SJCRH30 (cell line): ENCODE data around the gene ZGPAT. TPM values are rescaled to one million over a fixed set of nuclear protein-coding genes. Genes with fewer than 3 reads are reported as not detected.
"Not testable (repeated sequence)": the region's sequence is repeated elsewhere in the genome, so short reads cannot be mapped to it uniquely, and the experiment has no call there.

Experiments used
- DNase-seq, 2 experiments: peaks; one replicate each; pipeline ENCODE4 v3.0.0-alpha.2; 2015 to 2020
- H3K27ac ChIP-seq: fragments of 250-450 bp; sonication (Bioruptor Pico); 2 replicates; pipeline ENCODE4 v1.5.1; 2020; ENCODE audit warnings: mild to moderate bottlenecking, moderate library complexity
- H3K27me3 ChIP-seq: fragments of 250-450 bp; sonication (Bioruptor Pico); 2 replicates; pipeline ENCODE4 v1.5.1; 2020; ENCODE audit warnings: mild to moderate bottlenecking, moderate library complexity
- H3K36me3 ChIP-seq: fragments of 250-450 bp; sonication (Bioruptor Pico); 2 replicates; pipeline ENCODE4 v1.5.1; 2020; ENCODE audit warnings: mild to moderate bottlenecking, moderate library complexity
- H3K4me1 ChIP-seq: fragments of 250-450 bp; sonication (Bioruptor Pico); 2 replicates; pipeline ENCODE4 v1.5.1; 2020; ENCODE audit warnings: mild to moderate bottlenecking, moderate library complexity
- H3K4me3 ChIP-seq: fragments of 250-450 bp; sonication (Bioruptor Pico); 2 replicates; pipeline ENCODE4 v1.5.1; 2020; ENCODE audit warnings: mild to moderate bottlenecking, moderate library complexity
- H3K9me3 ChIP-seq: fragments of 250-450 bp; sonication (Bioruptor Pico); replicated peaks from 2 replicates; pipeline ENCODE4 v1.5.1; 2020; ENCODE audit warnings: mild to moderate bottlenecking, moderate library complexity
- total RNA-seq: library from RNA; depleted of rRNA; stranded (reverse); fragments of >200 nt; shearing (Covaris generic); gene quantifications from 2 replicates; pipeline ENCODE4 v1.2.3, GENCODE V29; 2014

Gene ZGPAT
- total RNA-seq, 1 experiment from 2014 or later: 26.2 TPM

- H3K4me1 ChIP-seq: no peaks in the 10 kb centered on the region; the same call in 1 of the 2 replicates
- no peaks in the 10 kb centered on the region for H3K27me3 ChIP-seq
- H3K27ac ChIP-seq: no peak overlapping the region
- peaks cover 57% of the 10 kb centered on the region for H3K36me3 ChIP-seq
- no peak for DNase-seq
- peaks cover 13% of the 10 kb centered on the region for H3K9me3 ChIP-seq
- H3K4me3 ChIP-seq: no peak overlapping the region
Measured at GRCh38 chr20:63711085-63711645, 3.3 kb downstream of the ZGPAT start.

GRCh38 chr20:63712191-63712590 lies 4.4 kb downstream of the ZGPAT start:
- H3K27me3 ChIP-seq: no peaks in the 10 kb centered on the region
- peaks cover 13% of the 10 kb centered on the region for H3K9me3 ChIP-seq
- H3K27ac ChIP-seq: no peak overlapping the region
- H3K4me3 ChIP-seq: no peak overlapping the region
- H3K36me3 ChIP-seq: peaks cover 64% of the 10 kb centered on the region
- DNase-seq: no peak
- H3K4me1 ChIP-seq: no peaks in the 10 kb centered on the region; the same call in 1 of the 2 replicates

- no peak for DNase-seq
- Histone ChIP-seq H3K4me3 (no peak overlapping the region), H3K36me3 (peaks cover 85% of the 10 kb centered on the region), H3K9me3 (peaks cover 25% of the 10 kb centered on the region), H3K4me1 (no peaks in the 10 kb centered on the region), H3K27me3 (no peaks in the 10 kb centered on the region), H3K27ac (no peak overlapping the region)
Measured at GRCh38 chr20:63714858-63715257, 7.0 kb downstream of the ZGPAT start.

GRCh38 chr20:63718996-63719395 lies 11.2 kb downstream of the ZGPAT start:
- Histone ChIP-seq H3K9me3 (peaks cover 22% of the 10 kb centered on the region), H3K4me1 (no peaks in the 10 kb centered on the region), H3K27me3 (no peaks in the 10 kb centered on the region), H3K4me3 (no peak overlapping the region), H3K36me3 (peaks cover 76% of the 10 kb centered on the region), H3K27ac (no peak overlapping the region)
- DNase-seq: no peak

- Histone ChIP-seq H3K36me3 (peaks cover 68% of the 10 kb centered on the region), H3K9me3 (peaks cover 17% of the 10 kb centered on the region)
- DNase-seq, H3K27ac ChIP-seq, H3K27me3 ChIP-seq, H3K4me3 ChIP-seq, H3K4me1 ChIP-seq: not testable (repeated sequence)
Measured at GRCh38 chr20:63722967-63723622, 15.3 kb downstream of the ZGPAT start.

- not testable (repeated sequence) for H3K4me1 ChIP-seq, H3K27ac ChIP-seq, H3K4me3 ChIP-seq, H3K9me3 ChIP-seq, H3K27me3 ChIP-seq, DNase-seq
- peaks cover 42% of the 10 kb centered on the region for H3K36me3 ChIP-seq
Measured at GRCh38 chr20:63730189-63730733, 22.4 kb downstream of the ZGPAT start.

- H3K27me3 ChIP-seq: no peaks in the 10 kb centered on the region
- no peak for DNase-seq
- H3K27ac ChIP-seq: no peak overlapping the region
Measured at GRCh38 chr20:63731410-63731809, 23.6 kb downstream of the ZGPAT start.

GRCh38 chr20:63732118-63733095 lies 24.6 kb downstream of the ZGPAT start:
- no peaks in the 10 kb centered on the region for H3K27me3 ChIP-seq
- no peak for DNase-seq
- peaks cover 26% of the 10 kb centered on the region for H3K36me3 ChIP-seq
- no peaks in the 10 kb centered on the region; the same call in 1 of the 2 replicates for H3K9me3 ChIP-seq
- no peaks in the 10 kb centered on the region for H3K4me1 ChIP-seq
- no peak overlapping the region for H3K4me3 ChIP-seq
- H3K27ac ChIP-seq: no peak overlapping the region

More at GRCh38 chr20:63731410-63731809, 23.6 kb downstream of the ZGPAT start:
- no peaks in the 10 kb centered on the region; the same call in 1 of the 2 replicates for H3K9me3 ChIP-seq
- no peaks in the 10 kb centered on the region for H3K4me1 ChIP-seq
- H3K36me3 ChIP-seq: peaks cover 32% of the 10 kb centered on the region
- H3K4me3 ChIP-seq: no peak overlapping the region

- H3K27ac ChIP-seq: no peak overlapping the region
- H3K4me1 ChIP-seq: no peaks in the 10 kb centered on the region
- no peaks in the 10 kb centered on the region for H3K27me3 ChIP-seq
- no peak overlapping the region for H3K4me3 ChIP-seq
- H3K36me3 ChIP-seq: peaks cover 26% of the 10 kb centered on the region
- H3K9me3 ChIP-seq: no peaks in the 10 kb centered on the region; the same call in 1 of the 2 replicates
- DNase-seq: no peak
Measured at GRCh38 chr20:63733117-63733516, 25.3 kb downstream of the ZGPAT start.

GRCh38 chr20:63733579-63734081 lies 25.8 kb downstream of the ZGPAT start:
- no peak for DNase-seq
- no peak overlapping the region for H3K27ac ChIP-seq
- peaks cover 26% of the 10 kb centered on the region for H3K36me3 ChIP-seq
- H3K4me1 ChIP-seq: no peaks in the 10 kb centered on the region
- no peaks in the 10 kb centered on the region for H3K27me3 ChIP-seq
- no peaks in the 10 kb centered on the region; the same call in 1 of the 2 replicates for H3K9me3 ChIP-seq
- H3K4me3 ChIP-seq: no peak overlapping the region

GRCh38 chr20:63734111-63734945 lies 26.5 kb downstream of the ZGPAT start:
- no peak for DNase-seq
- no peak overlapping the region for H3K4me3 ChIP-seq
- H3K4me1 ChIP-seq: no peaks in the 10 kb centered on the region
- peaks cover 26% of the 10 kb centered on the region for H3K36me3 ChIP-seq
- H3K9me3 ChIP-seq: no peaks in the 10 kb centered on the region; the same call in 1 of the 2 replicates
- H3K27ac ChIP-seq: no peak overlapping the region
- H3K27me3 ChIP-seq: no peaks in the 10 kb centered on the region

- no peak overlapping the region for H3K4me3 ChIP-seq
- no peaks in the 10 kb centered on the region; the same call in 1 of the 2 replicates for H3K9me3 ChIP-seq
- DNase-seq: no peak
- no peaks in the 10 kb centered on the region for H3K4me1 ChIP-seq
- H3K36me3 ChIP-seq: peaks cover 17% of the 10 kb centered on the region
- no peaks in the 10 kb centered on the region for H3K27me3 ChIP-seq
- no peak overlapping the region for H3K27ac ChIP-seq
Measured at GRCh38 chr20:63734946-63735858, 27.4 kb downstream of the ZGPAT start.
